ENCODE data around the gene RACGAP1.

The RACGAP1 gene

GRCh38 chr12:49957570-49957967 is 67.7 kb downstream of the RACGAP1 start:
- DNase-seq (ENCODE audit: low read depth, low spot score), result no peak
- in situ Hi-C loops (cut with HindIII; ENCODE audit: low sequenced_read_pairs), result no loop called here
- H3K4me3 ChIP-seq (ENCODE audit: low read depth, low read length), result no peak overlapping the region
- no peak for TF ChIP-seq CTCF (IDR thresholded peaks at IDR 0.05; ENCODE audit: low read depth, low read length)

- no peak for TF ChIP-seq CTCF (IDR thresholded peaks at IDR 0.05; ENCODE audit: low read depth, low read length)
- in situ Hi-C loops (cut with HindIII; ENCODE audit: low sequenced_read_pairs), result no loop called here
Measured at GRCh38 chr12:49956663-49957569, 68.4 kb downstream of the RACGAP1 start.

GRCh38 chr12:49955899-49956662 is 69.2 kb downstream of the RACGAP1 start:
- H3K4me3 ChIP-seq (ENCODE audit: low read depth, low read length), result no peak overlapping the region
- no peak for TF ChIP-seq CTCF (IDR thresholded peaks at IDR 0.05; ENCODE audit: low read depth, low read length)
- in situ Hi-C loops (cut with HindIII; ENCODE audit: low sequenced_read_pairs), result no loop called here
- no peak for DNase-seq (ENCODE audit: low read depth, low spot score)

More at GRCh38 chr12:49956663-49957569, 68.4 kb downstream of the RACGAP1 start:
- H3K4me3 ChIP-seq (ENCODE audit: low read depth, low read length), result no peak overlapping the region
- DNase-seq (ENCODE audit: low read depth, low spot score), result no peak

- TF ChIP-seq CTCF (IDR thresholded peaks at IDR 0.05; ENCODE audit: low read depth, low read length), result no peak
- in situ Hi-C loops (cut with HindIII; ENCODE audit: low sequenced_read_pairs), result no loop called here
- no peak overlapping the region for H3K4me3 ChIP-seq (ENCODE audit: low read depth, low read length)
- DNase-seq (ENCODE audit: low read depth, low spot score), result no peak
Measured at GRCh38 chr12:49954863-49955830, 70.1 kb downstream of the RACGAP1 start.

- no peak for DNase-seq (ENCODE audit: low read depth, low spot score)
- no peak for TF ChIP-seq CTCF (IDR thresholded peaks at IDR 0.05; ENCODE audit: low read depth, low read length)
- in situ Hi-C loops (cut with HindIII; ENCODE audit: low sequenced_read_pairs), result no loop called here
- H3K4me3 ChIP-seq (ENCODE audit: low read depth, low read length), result no peak overlapping the region
Measured at GRCh38 chr12:49953961-49954846, 71.1 kb downstream of the RACGAP1 start.
